ENCODE results near the gene MICA.
"Not testable (repeated sequence)": the region's sequence is repeated elsewhere in the genome, so short reads cannot be mapped to it uniquely, and the experiment has no call there.

MICA gene

DNA sequence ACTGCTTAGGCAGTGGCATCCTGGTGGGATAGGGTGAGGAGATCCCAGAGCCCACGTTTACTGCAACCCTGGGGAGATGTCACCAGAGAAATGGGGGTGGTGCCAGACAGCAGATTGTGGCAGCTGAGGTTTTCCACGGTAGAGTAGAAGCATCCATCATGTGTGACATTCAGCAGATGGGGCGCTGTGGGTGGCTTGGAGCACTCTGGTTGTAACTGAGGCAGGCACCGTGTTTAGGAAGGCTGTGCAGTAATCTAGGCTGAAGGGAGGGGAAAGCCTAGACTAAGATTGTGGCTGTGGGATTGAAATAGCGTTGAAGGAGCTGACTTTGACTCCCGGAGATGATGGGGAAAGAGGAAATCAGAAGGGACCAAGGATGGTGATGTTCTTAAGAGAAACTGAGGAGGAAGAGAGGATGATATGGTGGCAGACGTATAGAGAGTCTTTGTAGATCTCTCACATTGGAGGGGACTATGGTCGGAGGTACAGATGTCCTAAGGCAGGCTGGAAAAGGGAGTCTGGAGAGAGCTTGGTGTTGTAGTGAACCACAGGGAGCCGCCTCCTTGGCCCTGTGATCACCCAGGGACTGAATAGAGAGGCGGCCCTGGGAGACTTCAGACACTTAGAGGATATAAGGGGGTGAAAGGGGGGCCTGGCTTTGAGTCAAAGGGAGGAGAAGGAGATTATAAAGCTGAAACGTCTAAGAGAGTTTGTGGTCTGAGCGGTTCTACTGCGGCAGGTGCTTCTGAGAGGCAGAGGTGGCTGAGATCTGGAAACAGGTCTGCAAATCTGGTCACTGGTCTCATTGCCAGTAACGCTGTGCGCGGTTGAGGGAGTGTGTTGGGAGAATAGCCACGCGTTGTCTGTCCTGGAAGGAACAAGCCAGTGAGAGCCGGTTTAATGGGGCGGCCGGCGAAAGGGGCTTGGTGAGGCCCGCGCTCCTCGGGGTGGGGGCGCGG lies 792 bp upstream of the MICA start:
- Histone ChIP-seq H3K27ac (peak overlapping the region; percentile 30), H3K36me3 (ENCODE audit: control insufficient read depth, insufficient read depth, low read length) (no peaks in the 10 kb centered on the region), H3K4me3 (ENCODE audit: low read depth, low read length) (peak overlapping the region; percentile 91), H3K9ac (no peak overlapping the region), H3K27me3 (ENCODE audit: control insufficient read depth, insufficient read depth, low read length) (no peaks in the 10 kb centered on the region), H2AFZ (peak overlapping the region; percentile 89), H3K4me1 (peaks cover 3% of the 10 kb centered on the region), H3K9me3 (ENCODE audit: control insufficient read depth, low read length) (no peaks in the 10 kb centered on the region), H3K79me2 (peaks cover 3% of the 10 kb centered on the region), H3K4me2 (ENCODE audit: low read length) (peak overlapping the region; percentile 61)
- TF ChIP-seq, protein P1, sequence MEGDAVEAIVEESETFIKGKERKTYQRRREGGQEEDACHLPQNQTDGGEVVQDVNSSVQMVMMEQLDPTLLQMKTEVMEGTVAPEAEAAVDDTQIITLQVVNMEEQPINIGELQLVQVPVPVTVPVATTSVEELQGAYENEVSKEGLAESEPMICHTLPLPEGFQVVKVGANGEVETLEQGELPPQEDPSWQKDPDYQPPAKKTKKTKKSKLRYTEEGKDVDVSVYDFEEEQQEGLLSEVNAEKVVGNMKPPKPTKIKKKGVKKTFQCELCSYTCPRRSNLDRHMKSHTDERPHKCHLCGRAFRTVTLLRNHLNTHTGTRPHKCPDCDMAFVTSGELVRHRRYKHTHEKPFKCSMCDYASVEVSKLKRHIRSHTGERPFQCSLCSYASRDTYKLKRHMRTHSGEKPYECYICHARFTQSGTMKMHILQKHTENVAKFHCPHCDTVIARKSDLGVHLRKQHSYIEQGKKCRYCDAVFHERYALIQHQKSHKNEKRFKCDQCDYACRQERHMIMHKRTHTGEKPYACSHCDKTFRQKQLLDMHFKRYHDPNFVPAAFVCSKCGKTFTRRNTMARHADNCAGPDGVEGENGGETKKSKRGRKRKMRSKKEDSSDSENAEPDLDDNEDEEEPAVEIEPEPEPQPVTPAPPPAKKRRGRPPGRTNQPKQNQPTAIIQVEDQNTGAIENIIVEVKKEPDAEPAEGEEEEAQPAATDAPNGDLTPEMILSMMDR (IDR thresholded peaks at IDR 0.05) = no peak

DNA sequence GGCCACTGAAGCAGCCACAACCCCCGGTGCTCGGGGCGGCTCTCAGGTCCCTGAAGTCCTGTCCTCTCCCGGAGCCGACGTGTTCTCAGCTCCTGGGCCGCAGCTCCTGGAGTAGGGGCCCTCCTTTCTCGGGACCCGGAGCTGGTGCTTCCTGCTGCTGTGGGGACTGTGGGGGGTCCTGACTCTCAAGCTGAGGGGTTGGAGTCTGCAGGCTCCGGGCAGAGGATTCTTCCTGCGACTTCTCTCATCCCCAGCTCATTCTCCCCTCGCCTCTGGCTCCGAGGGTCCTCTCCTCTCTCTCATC lies 618 bp downstream of the MICA start:
- H3K27ac ChIP-seq = peak overlapping the region; percentile 33
- not testable (repeated sequence) for H3K9ac ChIP-seq; H3K9me3 ChIP-seq (ENCODE audit: control insufficient read depth, low read length); H3K4me1 ChIP-seq; H3K79me2 ChIP-seq; H3K36me3 ChIP-seq (ENCODE audit: control insufficient read depth, insufficient read depth, low read length); H3K27me3 ChIP-seq (ENCODE audit: control insufficient read depth, insufficient read depth, low read length)
- H2AFZ ChIP-seq = peak overlapping the region; percentile 89
- peak overlapping the region; percentile 91 for H3K4me3 ChIP-seq (ENCODE audit: low read depth, low read length)
- H3K4me2 ChIP-seq (ENCODE audit: low read length) = peak overlapping the region; percentile 61

DNA sequence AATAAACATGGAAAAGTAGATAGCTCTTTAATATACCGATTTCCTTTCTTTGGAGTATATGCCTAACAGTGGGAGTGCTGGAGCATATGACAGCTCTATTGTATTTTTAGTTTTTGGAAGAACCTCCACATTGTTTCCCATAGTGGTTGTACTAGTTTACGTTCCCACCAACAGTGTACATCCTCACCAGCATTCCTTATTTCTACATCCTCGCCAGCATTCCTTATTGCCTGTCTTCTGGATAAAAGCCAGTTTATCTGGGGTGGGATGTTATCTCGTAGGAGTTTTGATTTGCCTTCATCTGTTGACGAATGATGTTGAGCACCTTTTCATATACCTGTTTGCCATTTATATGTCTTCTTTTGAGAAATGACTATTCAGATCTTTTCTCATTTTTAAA lies 2.6 kb downstream of the MICA start:
- TF ChIP-seq, protein P1 (IDR thresholded peaks at IDR 0.05) = no peak
- Histone ChIP-seq H3K9me3 (ENCODE audit: control insufficient read depth, low read length) (no peaks in the 10 kb centered on the region), H2AFZ (no peak overlapping the region), H3K27ac (no peak overlapping the region), H3K4me1 (peaks cover 3% of the 10 kb centered on the region), H3K79me2 (peaks cover 3% of the 10 kb centered on the region), H3K27me3 (ENCODE audit: control insufficient read depth, insufficient read depth, low read length) (no peaks in the 10 kb centered on the region), H3K4me3 (ENCODE audit: low read depth, low read length) (no peak overlapping the region), H3K9ac (no peak overlapping the region), H3K4me2 (ENCODE audit: low read length) (no peak overlapping the region), H3K36me3 (ENCODE audit: control insufficient read depth, insufficient read depth, low read length) (no peaks in the 10 kb centered on the region)

DNA sequence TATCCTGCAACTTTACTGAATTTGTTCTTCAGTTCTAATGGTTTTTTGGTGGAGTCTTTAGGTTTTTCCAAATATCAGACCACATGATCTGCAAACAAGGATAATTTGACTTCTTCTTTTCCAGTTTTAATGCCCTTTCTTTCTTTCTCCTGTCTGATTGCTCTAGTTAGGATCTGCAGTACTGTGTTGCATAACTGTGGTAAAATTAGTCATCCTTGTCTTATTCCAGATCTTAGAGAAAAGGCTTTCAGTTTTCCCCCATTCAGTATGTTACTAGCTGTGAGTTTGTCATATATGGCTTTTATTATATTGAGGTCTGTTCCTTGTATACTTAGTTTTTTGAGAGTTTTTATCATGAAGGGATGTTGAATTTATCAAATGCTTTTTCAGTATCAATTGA lies 4.3 kb downstream of the MICA start:
- Histone ChIP-seq H3K27me3 (ENCODE audit: control insufficient read depth, insufficient read depth, low read length) (no peaks in the 10 kb centered on the region), H2AFZ (no peak overlapping the region), H3K4me2 (ENCODE audit: low read length) (no peak overlapping the region), H3K36me3 (ENCODE audit: control insufficient read depth, insufficient read depth, low read length) (no peaks in the 10 kb centered on the region), H3K4me3 (ENCODE audit: low read depth, low read length) (no peak overlapping the region), H3K4me1 (peaks cover 3% of the 10 kb centered on the region), H3K9me3 (ENCODE audit: control insufficient read depth, low read length) (no peaks in the 10 kb centered on the region), H3K27ac (no peak overlapping the region), H3K9ac (no peak overlapping the region), H3K79me2 (peaks cover 3% of the 10 kb centered on the region)
- TF ChIP-seq, protein P1 (IDR thresholded peaks at IDR 0.05) = no peak

DNA sequence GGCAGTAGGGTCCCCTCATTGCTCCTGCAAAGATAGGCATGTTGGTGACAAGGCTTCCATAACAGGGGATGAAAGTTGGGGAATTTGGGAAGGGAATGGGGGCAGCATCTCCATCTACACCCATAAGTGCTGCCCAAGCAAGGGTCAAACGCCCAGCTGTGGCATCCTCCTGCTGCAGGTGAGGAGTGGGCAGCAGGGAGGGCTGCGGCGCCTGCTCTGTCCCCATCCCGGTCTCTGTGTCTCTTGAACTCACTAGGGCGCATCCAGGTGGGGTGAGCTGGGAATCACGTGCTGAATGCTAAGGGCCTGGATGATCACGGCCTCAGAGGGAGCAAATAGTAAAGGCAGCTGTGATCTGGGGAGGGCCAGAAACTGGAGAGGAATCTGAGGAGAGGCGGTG lies 9.1 kb downstream of the MICA start:
- H3K36me3 ChIP-seq (ENCODE audit: control insufficient read depth, insufficient read depth, low read length) = no peaks in the 10 kb centered on the region
- no peaks in the 10 kb centered on the region for H3K9me3 ChIP-seq (ENCODE audit: control insufficient read depth, low read length)
- no peak overlapping the region for H3K9ac ChIP-seq
- no peak overlapping the region for H3K4me3 ChIP-seq (ENCODE audit: low read depth, low read length)
- TF ChIP-seq, protein P1 (IDR thresholded peaks at IDR 0.05) = no peak
- no peaks in the 10 kb centered on the region for H3K27me3 ChIP-seq (ENCODE audit: control insufficient read depth, insufficient read depth, low read length)
- H3K79me2 ChIP-seq = no peaks in the 10 kb centered on the region
- H2AFZ ChIP-seq = no peak overlapping the region
- no peaks in the 10 kb centered on the region for H3K4me1 ChIP-seq
- no peak overlapping the region for H3K4me2 ChIP-seq (ENCODE audit: low read length)
- H3K27ac ChIP-seq = no peak overlapping the region

DNA sequence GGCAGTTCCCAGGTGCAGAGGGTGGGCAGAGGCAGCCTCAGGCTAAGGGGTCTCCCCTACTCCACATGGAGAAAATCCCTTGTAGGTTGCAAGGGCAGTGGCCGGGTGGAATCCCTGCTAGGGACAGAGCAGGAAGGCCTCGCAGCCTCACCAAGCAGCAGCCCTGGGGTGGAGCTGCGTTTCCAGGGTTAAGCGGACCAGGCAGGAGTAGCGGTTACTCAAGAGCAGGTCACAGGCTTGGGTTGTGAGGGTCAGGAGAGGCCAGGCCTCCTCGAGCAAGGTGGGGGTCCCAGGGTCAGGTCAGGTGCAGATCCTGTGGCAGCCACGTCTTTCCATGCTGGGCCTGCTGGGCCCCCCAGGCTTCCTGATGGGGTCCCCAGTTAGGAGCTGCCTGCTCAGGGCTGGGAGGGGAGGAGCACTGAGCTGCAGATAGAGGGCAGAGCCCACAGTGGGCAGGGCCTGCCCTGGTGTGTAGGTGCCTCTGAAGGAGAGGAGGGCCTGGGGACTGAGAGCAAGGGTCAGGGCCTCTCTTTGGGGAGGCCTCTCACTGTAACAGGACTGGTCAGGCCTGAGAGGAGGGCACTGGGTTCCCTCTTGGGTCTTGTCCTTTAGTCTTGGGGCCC lies 10.9 kb downstream of the MICA start:
- not testable (repeated sequence) for H3K36me3 ChIP-seq (ENCODE audit: control insufficient read depth, insufficient read depth, low read length); H3K27ac ChIP-seq; H3K27me3 ChIP-seq (ENCODE audit: control insufficient read depth, insufficient read depth, low read length); H3K9ac ChIP-seq; H3K79me2 ChIP-seq; H3K9me3 ChIP-seq (ENCODE audit: control insufficient read depth, low read length); H3K4me1 ChIP-seq; H3K4me3 ChIP-seq (ENCODE audit: low read depth, low read length); H3K4me2 ChIP-seq (ENCODE audit: low read length); H2AFZ ChIP-seq
